Measurements from ENCODE around the gene KCNE4.

The KCNE4 gene

GRCh38 chr2:223084873-223085272 is 32.9 kb downstream of the KCNE4 start:
- H3K4me1 ChIP-seq (ENCODE audit: insufficient read depth, low read length): no peaks in the 10 kb centered on the region
- H3K4me2 ChIP-seq (ENCODE audit: insufficient read depth, low read length): no peak overlapping the region
- no peak overlapping the region for H3K27ac ChIP-seq (ENCODE audit: low read length)
- H3K27me3 ChIP-seq (ENCODE audit: insufficient read depth, low read length, poor library complexity): no peaks in the 10 kb centered on the region
- no peak for ATAC-seq (ENCODE audit: insufficient read depth, low read depth)
- H3K79me2 ChIP-seq (ENCODE audit: insufficient read depth, low read length): no peaks in the 10 kb centered on the region
- H3K4me3 ChIP-seq (ENCODE audit: low read depth in 1 of 2, low read length in 2 of 2): no peak overlapping the region
- no peak for DNase-seq
- H3K9me3 ChIP-seq (ENCODE audit: insufficient read depth, low read length, severe bottlenecking): no peaks in the 10 kb centered on the region
- no peaks in the 10 kb centered on the region for H3K36me3 ChIP-seq (ENCODE audit: insufficient read depth, low read length)
- H2AFZ ChIP-seq (ENCODE audit: low read depth, low read length): no peak overlapping the region
- H3K9ac ChIP-seq (ENCODE audit: low read depth, low read length): no peak overlapping the region
- H4K20me1 ChIP-seq (ENCODE audit: insufficient read depth, low read length): no peaks in the 10 kb centered on the region
- TF ChIP-seq CTCF (IDR thresholded peaks at IDR 0.05; ENCODE audit: borderline replicate concordance, extremely low read depth, low read length, poor library complexity, severe bottlenecking): no peak
- no peak for TF ChIP-seq EZH2 (IDR thresholded peaks at IDR 0.05; ENCODE audit: borderline replicate concordance, low read depth, low read length, severe bottlenecking)

- H3K36me3 ChIP-seq (ENCODE audit: insufficient read depth, low read length): no peaks in the 10 kb centered on the region
- H4K20me1 ChIP-seq (ENCODE audit: insufficient read depth, low read length): no peaks in the 10 kb centered on the region
- no peak overlapping the region for H3K27ac ChIP-seq (ENCODE audit: low read length)
- H3K9me3 ChIP-seq (ENCODE audit: insufficient read depth, low read length, severe bottlenecking): no peaks in the 10 kb centered on the region
- no peak overlapping the region for H2AFZ ChIP-seq (ENCODE audit: low read depth, low read length)
- no peaks in the 10 kb centered on the region for H3K4me1 ChIP-seq (ENCODE audit: insufficient read depth, low read length)
- no peak overlapping the region for H3K4me3 ChIP-seq (ENCODE audit: low read depth in 1 of 2, low read length in 2 of 2)
- DNase-seq (no peak), ATAC-seq (ENCODE audit: insufficient read depth, low read depth) (no peak)
- H3K4me2 ChIP-seq (ENCODE audit: insufficient read depth, low read length): no peak overlapping the region
- TF ChIP-seq EZH2 (IDR thresholded peaks at IDR 0.05; ENCODE audit: borderline replicate concordance, low read depth, low read length, severe bottlenecking) (no peak), CTCF (IDR thresholded peaks at IDR 0.05; ENCODE audit: borderline replicate concordance, extremely low read depth, low read length, poor library complexity, severe bottlenecking) (no peak)
- no peaks in the 10 kb centered on the region for H3K27me3 ChIP-seq (ENCODE audit: insufficient read depth, low read length, poor library complexity)
- H3K79me2 ChIP-seq (ENCODE audit: insufficient read depth, low read length): no peaks in the 10 kb centered on the region
- no peak overlapping the region for H3K9ac ChIP-seq (ENCODE audit: low read depth, low read length)
Observed at GRCh38 chr2:223086370-223086981, 34.5 kb downstream of the KCNE4 start.

- H3K4me2 ChIP-seq (ENCODE audit: insufficient read depth, low read length): no peak overlapping the region
- no peak overlapping the region for H2AFZ ChIP-seq (ENCODE audit: low read depth, low read length)
- ATAC-seq (ENCODE audit: insufficient read depth, low read depth) (no peak), DNase-seq (no peak)
- H3K27me3 ChIP-seq (ENCODE audit: insufficient read depth, low read length, poor library complexity): no peaks in the 10 kb centered on the region
- H3K4me1 ChIP-seq (ENCODE audit: insufficient read depth, low read length): no peaks in the 10 kb centered on the region
- no peaks in the 10 kb centered on the region for H3K36me3 ChIP-seq (ENCODE audit: insufficient read depth, low read length)
- H3K9me3 ChIP-seq (ENCODE audit: insufficient read depth, low read length, severe bottlenecking): no peaks in the 10 kb centered on the region
- H3K27ac ChIP-seq (ENCODE audit: low read length): no peak overlapping the region
- H3K9ac ChIP-seq (ENCODE audit: low read depth, low read length): no peak overlapping the region
- H3K4me3 ChIP-seq (ENCODE audit: low read depth in 1 of 2, low read length in 2 of 2): no peak overlapping the region
- TF ChIP-seq EZH2 (IDR thresholded peaks at IDR 0.05; ENCODE audit: borderline replicate concordance, low read depth, low read length, severe bottlenecking) (no peak), CTCF (IDR thresholded peaks at IDR 0.05; ENCODE audit: borderline replicate concordance, extremely low read depth, low read length, poor library complexity, severe bottlenecking) (no peak)
- H4K20me1 ChIP-seq (ENCODE audit: insufficient read depth, low read length): no peaks in the 10 kb centered on the region
- H3K79me2 ChIP-seq (ENCODE audit: insufficient read depth, low read length): no peaks in the 10 kb centered on the region
Observed at GRCh38 chr2:223087466-223087865, 35.5 kb downstream of the KCNE4 start.

All from DND-41 (cell line).